ENCODE data around the gene PSKH1. TPM values are rescaled to one million over a fixed set of nuclear protein-coding genes. Genes with fewer than 3 reads are reported as not detected.

The PSKH1 gene
- total RNA-seq, 1 experiment from 2014 or later, result 6.1 TPM

DNA sequence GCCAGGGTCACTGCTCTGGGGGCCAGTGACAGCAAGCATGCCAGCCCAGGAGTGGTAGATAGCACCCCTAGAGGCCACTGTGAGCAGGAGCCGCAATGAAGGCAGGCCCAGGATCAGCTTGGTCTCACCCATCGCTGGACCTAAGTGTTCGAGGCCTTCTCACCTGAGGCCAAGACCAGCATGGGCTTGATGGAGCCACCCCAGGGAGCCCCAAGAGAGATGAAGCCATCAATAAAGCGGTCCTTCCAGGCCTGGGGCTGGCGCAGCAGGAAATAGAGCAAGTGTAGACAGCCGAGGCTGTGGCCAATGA lies 49.1 kb downstream of the PSKH1 start:
- Histone ChIP-seq H3K4me1 (no peaks in the 10 kb centered on the region), H3K4me3 (no peak overlapping the region), H3K9me3 (replicated peaks) (no peaks in the 10 kb centered on the region), H3K27ac (no peak overlapping the region), H3K27me3 (no peaks in the 10 kb centered on the region), H3K36me3 (0 out of 2 replicates have a peak, but pooled peaks cover 5% of the 10 kb centered on the region)
- DNase-seq, result peak; percentile 31 to 52

DNA sequence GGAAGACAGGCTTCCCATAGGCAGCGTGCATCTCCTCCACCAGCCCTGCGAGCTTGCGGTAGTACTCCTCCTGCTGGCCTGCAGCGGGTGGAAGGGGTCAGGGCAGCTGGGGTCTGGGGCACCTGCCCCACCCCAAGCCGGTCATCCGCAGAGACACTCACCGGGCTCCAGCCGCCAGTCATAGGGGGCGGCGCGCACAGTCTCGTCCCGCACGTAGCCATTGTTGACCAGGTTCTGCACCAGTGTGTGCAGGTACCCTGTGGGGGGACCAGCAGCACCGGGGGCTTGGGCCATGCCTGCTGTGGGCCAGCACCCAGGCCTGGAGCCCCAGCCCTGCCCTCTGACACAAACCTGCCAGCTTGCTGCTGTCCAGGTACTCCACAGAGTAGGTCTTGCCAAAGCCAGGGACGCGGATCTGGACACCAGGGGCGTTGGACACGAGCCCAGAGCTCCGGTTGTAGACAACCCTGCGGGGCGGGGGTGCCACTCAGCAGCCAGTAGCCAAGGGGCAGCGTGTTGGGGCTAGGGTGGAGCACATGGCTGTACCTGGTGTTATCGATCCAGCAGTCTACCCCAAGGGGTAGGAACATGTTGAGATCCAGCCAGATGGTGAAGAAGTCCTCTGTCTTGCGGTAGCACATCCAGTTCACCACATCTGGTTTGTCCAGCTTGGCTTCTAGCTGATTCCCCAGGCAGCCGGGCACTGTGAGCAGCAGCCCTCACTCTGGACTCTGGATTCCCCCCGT lies 49.6 kb downstream of the PSKH1 start:
- no peak for DNase-seq
- Histone ChIP-seq H3K36me3 (0 out of 2 replicates have a peak, but pooled peaks cover 6% of the 10 kb centered on the region), H3K4me1 (no peaks in the 10 kb centered on the region), H3K27ac (no peak overlapping the region), H3K27me3 (no peaks in the 10 kb centered on the region), H3K9me3 (replicated peaks) (no peaks in the 10 kb centered on the region), H3K4me3 (no peak overlapping the region)

DNA sequence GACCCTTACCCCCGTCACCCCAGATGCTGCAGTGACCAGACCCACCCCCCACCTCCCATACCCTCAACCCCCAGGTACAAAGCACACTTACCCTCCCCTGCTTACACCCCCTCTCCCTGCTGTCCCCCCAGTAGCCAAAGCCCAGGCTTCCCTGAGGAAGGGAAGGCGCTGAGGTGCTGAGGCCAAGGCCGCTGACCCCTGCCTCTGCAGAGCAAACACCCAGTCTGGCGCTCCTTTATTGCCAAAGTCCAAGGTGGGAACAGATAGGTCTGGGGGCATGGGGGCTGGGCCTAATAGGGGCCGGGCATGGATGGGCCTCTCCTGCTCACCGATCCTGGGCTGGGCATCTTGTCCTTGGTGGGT lies 50.2 kb downstream of the PSKH1 start:
- H3K27ac ChIP-seq, result no peak overlapping the region
- H3K9me3 ChIP-seq (replicated peaks), result no peaks in the 10 kb centered on the region
- DNase-seq, result no peak
- no peaks in the 10 kb centered on the region for H3K27me3 ChIP-seq
- H3K4me1 ChIP-seq, result no peaks in the 10 kb centered on the region
- peaks cover 6% of the 10 kb centered on the region; the same call in 1 of the 2 replicates for H3K36me3 ChIP-seq
- H3K4me3 ChIP-seq, result no peak overlapping the region

DNA sequence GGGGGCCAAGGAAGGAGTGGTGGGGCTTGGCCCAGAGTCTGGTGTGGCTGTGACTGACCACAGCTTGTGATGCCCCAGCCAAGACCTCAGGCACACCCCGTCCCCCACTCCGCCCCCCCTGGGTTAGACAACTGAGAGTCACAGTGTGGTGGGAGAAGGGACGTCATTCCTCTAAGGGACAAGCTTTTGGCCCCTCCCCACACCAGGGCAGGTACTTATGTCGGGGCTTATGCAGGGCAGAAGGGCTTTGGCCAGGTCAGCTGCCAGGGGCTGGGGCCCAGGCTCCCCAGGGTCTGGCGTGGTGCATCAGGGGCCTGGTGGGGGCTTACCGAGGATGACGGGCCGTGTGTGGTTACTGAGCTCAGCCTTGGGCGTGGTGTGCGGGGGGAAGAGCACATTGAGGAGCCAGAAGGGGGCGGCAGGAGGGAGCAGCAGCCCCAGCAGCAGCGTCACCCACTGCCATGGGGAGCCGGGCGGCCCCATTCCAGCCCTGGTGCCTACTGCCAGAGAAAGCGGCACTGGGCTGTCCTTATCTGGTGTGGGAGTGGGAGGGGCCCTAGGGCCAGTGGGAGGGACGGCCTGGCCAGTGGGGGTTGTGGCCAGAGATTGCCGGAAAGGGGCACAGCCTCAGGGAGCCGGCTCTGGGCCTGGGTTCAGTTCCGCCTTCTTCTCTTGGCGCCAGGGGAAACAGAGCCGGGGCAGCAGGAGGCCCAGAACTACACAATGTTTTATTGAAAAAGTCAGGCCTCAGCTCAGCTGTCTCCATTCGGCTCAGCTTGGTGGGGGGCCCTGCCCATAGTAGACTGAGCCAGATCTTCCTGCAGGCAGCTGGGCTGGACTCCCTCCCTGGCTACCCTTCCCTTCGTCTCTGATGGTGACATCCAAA lies 50.8 kb downstream of the PSKH1 start, which contains the start of gene LCAT:
LCAT (minus strand) TSS at position 502 of the 886 bp plus-strand sequence; CDS start at position 483, 19 bp downstream.
- DNase-seq, result no peak
- H3K9me3 ChIP-seq (replicated peaks), result no peaks in the 10 kb centered on the region
- no peak within 1 kb of the TSS for H3K4me3 ChIP-seq
- H3K27ac ChIP-seq, result no peak within 1 kb of the TSS
- no peaks in the 10 kb centered on the region for H3K27me3 ChIP-seq
- peaks cover 6% of the 10 kb centered on the region; the same call in 1 of the 2 replicates for H3K36me3 ChIP-seq
- H3K4me1 ChIP-seq, result no peaks in the 10 kb centered on the region

DNA sequence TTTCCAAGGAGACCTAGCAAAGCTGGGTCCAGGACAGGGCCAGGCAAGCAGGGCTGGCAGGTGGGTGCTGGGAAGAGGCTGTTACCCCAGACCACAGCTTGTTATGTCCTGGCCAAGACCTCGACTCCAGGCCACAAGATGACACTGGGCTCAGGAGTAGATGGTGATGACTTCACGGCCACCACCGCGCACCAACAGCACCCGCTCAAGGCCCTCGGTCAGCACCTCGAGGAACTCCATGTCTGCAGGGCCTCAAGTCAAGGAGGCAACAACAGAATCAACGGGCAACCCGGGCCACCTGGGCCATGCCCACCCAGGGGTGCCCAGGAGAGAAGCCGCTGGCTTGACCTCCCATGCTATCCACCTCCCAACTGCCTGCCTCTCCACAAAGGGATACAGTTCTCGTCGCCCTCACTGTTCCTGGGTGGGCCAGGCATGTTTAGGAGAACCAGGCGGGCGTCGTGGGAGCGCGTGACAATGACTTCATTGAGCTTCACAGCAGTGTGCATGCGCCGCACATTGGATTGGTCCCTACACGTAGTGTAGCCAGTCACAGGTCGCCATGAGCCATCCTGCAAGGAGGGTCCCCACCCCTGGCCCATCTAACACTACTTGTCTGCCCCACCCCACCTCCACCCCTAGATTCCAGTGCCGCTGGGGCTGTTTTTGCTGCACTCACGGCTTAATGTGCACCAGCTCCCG lies 51.8 kb downstream of the PSKH1 start:
- no peak overlapping the region for H3K27ac ChIP-seq
- H3K9me3 ChIP-seq (replicated peaks), result no peaks in the 10 kb centered on the region
- H3K27me3 ChIP-seq, result no peaks in the 10 kb centered on the region
- no peak overlapping the region for H3K4me3 ChIP-seq
- DNase-seq, result no peak
- H3K4me1 ChIP-seq, result no peaks in the 10 kb centered on the region
- H3K36me3 ChIP-seq, result peaks cover 6% of the 10 kb centered on the region; the same call in 1 of the 2 replicates

DNA sequence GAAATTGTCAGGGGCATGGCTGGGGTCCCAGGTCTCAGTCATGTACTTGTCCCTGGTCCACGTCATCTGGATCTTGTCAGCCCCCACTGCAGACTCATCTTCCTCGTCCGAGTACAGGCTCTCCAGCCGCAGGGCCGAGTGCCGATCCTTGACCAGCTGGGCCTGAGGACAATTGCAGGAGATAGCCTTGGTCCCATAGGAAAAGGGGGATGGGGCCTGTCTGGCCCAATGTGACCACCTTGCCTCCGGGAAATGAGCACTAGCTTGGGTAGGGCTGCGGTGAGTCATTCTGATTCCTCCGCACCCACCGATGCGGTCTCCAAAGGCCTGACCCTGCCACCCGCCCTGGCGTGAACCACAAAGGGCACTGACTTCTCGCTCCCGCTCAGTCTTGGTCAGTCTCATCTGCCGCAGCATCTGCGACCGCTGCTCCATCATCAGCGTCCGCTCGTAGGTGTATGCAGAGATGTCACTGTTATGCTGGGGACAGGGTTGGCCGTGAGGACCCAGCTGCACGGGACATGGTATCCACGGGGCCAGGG lies 52.4 kb downstream of the PSKH1 start:
- H3K27ac ChIP-seq, result no peak overlapping the region
- H3K4me3 ChIP-seq, result no peak overlapping the region
- peaks cover 6% of the 10 kb centered on the region; the same call in 1 of the 2 replicates for H3K36me3 ChIP-seq
- no peaks in the 10 kb centered on the region for H3K4me1 ChIP-seq
- DNase-seq, result no peak
- H3K9me3 ChIP-seq (replicated peaks), result no peaks in the 10 kb centered on the region
- H3K27me3 ChIP-seq, result no peaks in the 10 kb centered on the region

DNA sequence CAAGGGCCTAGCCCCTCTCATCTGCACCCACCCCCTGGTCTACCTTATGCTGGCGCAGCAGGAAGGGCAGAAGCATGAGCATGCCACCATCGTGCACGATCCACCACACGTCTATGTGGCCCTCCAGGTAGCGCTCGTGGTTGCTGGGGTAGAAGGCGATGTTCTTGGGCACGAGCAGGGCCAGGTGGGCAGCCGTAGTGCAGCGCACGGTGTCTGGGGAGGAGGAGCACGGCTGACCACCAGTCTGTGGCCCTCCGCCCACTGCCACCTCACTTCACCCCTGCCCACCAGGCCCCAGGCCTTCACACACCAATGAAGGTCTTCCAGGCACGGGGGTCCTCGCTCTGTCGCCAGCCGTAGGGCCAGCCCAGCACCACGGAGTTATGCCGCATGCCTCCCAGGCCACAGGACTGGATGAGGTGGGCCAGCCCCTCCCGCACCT lies 53.1 kb downstream of the PSKH1 start:
- H3K4me3 ChIP-seq, result no peak overlapping the region
- no peaks in the 10 kb centered on the region for H3K9me3 ChIP-seq (replicated peaks)
- no peaks in the 10 kb centered on the region for H3K4me1 ChIP-seq
- H3K27me3 ChIP-seq, result no peaks in the 10 kb centered on the region
- no peak overlapping the region for H3K27ac ChIP-seq
- peaks cover 6% of the 10 kb centered on the region; the same call in 1 of the 2 replicates for H3K36me3 ChIP-seq
- no peak for DNase-seq

DNA sequence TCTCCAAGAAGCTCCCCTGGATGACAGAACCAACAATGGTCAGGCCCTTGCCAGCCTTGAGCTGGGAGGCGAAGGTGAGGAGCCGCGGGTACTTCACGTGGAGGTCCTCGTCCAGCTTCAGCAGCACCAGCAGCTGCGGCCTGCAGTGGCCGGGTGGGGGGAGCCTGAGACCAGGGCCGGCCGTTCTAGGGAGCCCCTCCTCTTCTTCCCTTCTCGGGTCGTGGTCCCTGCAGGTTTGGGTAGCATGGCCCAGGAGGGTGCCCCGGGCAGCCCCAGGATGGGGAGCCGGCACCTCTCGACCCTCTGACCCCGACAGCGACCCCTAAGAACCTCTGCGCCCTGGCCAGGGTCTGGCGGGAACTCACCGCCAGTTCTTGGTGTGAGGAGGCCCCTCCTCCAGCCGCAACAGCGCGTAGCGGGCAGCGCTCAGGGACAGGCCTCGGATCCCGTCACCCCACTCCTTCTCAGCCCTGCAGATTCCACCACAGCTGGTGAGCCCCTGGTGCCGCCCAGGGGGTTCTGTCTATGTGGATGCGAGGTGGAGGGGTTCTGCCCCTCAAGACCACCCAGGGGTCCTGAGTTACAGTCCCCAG lies 54.0 kb downstream of the PSKH1 start:
- H3K27ac ChIP-seq, result no peak overlapping the region
- H3K4me1 ChIP-seq, result no peaks in the 10 kb centered on the region
- H3K27me3 ChIP-seq, result no peaks in the 10 kb centered on the region
- no peaks in the 10 kb centered on the region for H3K9me3 ChIP-seq (replicated peaks)
- H3K4me3 ChIP-seq, result no peak overlapping the region
- peaks cover 6% of the 10 kb centered on the region; the same call in 1 of the 2 replicates for H3K36me3 ChIP-seq
- no peak for DNase-seq

DNA sequence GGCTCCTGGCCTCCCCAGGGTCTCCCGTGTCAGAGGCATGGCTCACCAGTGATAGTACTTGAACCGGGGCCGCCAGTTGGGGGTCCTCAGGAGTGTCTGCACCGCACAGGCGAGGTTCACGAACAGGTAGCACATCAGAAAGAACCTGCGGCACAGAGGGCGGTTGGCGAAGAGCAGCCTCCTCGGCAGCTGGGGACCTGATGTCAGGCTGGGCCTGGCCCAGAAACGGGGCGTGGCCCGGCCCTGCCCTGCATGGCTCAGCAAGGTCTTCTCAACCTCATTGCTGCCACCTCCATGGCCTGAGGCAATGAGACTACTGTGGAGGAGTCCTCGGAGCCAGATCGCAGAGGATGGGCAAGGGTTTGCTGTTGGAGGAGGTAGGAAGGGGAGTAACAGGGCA lies 55.0 kb downstream of the PSKH1 start:
- Histone ChIP-seq H3K4me1 (no peaks in the 10 kb centered on the region), H3K27ac (no peak overlapping the region), H3K4me3 (no peak overlapping the region), H3K27me3 (no peaks in the 10 kb centered on the region), H3K36me3 (peaks cover 6% of the 10 kb centered on the region; the same call in 1 of the 2 replicates), H3K9me3 (replicated peaks) (no peaks in the 10 kb centered on the region)
- DNase-seq, result no peak

DNA sequence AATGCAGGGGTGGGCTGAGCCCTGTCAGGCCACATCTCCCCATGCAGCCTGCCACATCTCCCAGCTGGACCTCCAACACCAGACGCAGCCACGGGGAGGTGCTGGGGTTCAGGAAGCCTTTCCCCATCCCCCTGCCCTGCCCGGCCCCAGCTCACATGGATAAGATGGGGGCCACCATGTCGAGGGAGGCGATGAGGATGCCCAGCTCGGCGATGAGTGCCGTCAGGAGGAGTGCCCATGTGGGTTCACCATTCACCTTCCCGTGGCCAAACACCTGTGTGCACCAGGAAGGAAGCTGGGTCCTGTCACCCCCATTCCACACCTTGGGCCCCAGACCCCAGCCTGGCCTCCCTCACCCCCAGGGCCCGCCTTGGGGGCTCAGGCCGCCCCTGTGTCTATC lies 56.6 kb downstream of the PSKH1 start:
- DNase-seq, result no peak
- Histone ChIP-seq H3K27ac (no peak overlapping the region), H3K36me3 (peaks cover 6% of the 10 kb centered on the region; the same call in 1 of the 2 replicates), H3K4me1 (no peaks in the 10 kb centered on the region), H3K27me3 (no peaks in the 10 kb centered on the region), H3K4me3 (no peak overlapping the region), H3K9me3 (replicated peaks) (no peaks in the 10 kb centered on the region)

DNA sequence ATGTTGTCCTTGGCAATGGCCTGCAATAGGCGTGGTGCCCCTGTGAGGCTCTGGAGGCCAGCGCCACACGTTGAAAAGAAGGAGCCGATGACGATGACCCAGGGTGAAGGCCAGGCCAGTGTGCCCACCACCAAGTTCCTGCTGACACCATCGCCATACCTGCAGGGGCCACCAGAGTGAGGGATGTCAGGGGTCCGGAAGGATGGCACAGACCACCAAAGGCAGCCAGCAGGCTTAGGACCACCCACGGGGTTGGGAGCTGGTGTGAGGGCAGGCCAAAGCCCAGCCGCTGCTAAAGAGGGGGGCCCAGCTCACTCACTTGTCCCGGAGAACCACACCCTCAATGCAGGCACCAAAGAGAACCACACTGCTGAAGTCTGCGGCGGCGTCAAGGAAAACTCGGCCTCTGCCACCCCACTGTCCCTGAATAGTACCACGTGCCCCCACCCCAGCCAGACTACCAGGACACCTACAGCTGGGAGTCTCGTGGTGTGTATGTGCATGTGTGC lies 57.3 kb downstream of the PSKH1 start:
- Histone ChIP-seq H3K27me3 (no peaks in the 10 kb centered on the region), H3K9me3 (replicated peaks) (no peaks in the 10 kb centered on the region), H3K36me3 (peaks cover 3% of the 10 kb centered on the region; the same call in 1 of the 2 replicates), H3K4me1 (no peaks in the 10 kb centered on the region), H3K27ac (no peak overlapping the region), H3K4me3 (no peak overlapping the region)
- no peak for DNase-seq

DNA sequence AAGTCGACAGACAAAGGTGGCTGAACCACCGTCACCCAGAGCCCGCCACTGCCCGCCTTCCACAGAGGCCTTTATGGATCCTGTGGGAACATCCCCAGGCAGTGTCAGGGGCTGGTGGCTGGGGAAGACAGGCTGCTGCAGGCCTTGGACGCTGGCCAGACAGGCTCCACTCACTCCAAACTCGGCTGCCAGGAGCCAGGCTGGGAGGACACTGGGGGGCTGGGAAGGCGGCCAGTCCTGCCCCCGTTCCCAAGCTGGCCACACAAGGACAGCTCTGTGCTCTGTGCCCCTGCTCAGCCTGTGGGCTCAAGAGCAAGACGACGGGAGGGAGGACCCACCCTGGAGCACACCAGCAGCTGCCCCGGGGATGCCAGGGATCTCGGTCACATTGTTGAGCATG lies 58.4 kb downstream of the PSKH1 start:
- H3K27ac ChIP-seq, result no peak overlapping the region
- H3K4me1 ChIP-seq, result no peaks in the 10 kb centered on the region
- H3K27me3 ChIP-seq, result no peaks in the 10 kb centered on the region
- peaks cover 3% of the 10 kb centered on the region; the same call in 1 of the 2 replicates for H3K36me3 ChIP-seq
- DNase-seq, result no peak
- H3K9me3 ChIP-seq (replicated peaks), result no peaks in the 10 kb centered on the region
- H3K4me3 ChIP-seq, result no peak overlapping the region

DNA sequence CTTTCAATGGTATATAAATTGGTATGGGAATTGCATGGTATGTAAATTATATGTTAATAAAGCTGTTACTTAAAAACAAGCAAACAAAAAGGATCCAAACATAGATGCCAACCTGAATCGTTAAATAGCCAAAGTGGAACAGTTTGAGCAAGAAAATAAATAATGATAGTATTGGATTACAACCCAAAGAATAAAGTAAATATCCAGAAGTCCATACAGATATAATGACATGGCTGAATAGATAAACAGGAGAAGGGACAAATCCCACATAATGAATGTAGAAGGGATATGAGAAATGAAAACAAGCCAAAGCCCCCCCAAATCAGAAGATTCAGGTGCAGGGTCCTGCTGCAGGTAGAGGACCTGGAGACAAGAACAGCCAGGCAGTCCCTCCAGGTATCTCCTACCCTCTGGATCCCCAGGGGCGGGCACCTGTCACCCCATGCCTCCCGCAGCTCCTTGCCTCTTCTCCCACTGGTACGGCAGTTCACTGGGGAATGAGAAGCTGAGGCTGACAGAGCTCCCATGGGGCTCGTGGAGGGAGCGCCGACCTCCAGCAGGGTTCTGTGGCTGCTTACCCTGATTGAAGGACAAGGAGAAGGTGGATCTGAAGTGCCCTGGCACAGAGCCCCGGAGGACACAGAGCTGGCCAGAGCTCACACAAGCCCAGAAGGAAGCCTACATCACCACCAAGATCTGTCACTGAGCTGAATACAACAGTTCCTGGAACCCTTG lies 60.8 kb downstream of the PSKH1 start:
- H3K4me3 ChIP-seq, result no peak overlapping the region
- no peak for DNase-seq
- H3K27me3 ChIP-seq, result no peaks in the 10 kb centered on the region
- H3K36me3 ChIP-seq, result no peaks in the 10 kb centered on the region
- H3K9me3 ChIP-seq (replicated peaks), result no peaks in the 10 kb centered on the region
- no peaks in the 10 kb centered on the region for H3K4me1 ChIP-seq
- no peak overlapping the region for H3K27ac ChIP-seq

Measured in SJCRH30 (cell line).